GM12878 (cell line): ENCODE measurements around the gene TOMM20. TPM values are rescaled to one million over a fixed set of nuclear protein-coding genes. Genes with fewer than 3 reads are reported as not detected.

Experiments used
- ATAC-seq: fragments of 200-7000 bp; cut with Tn5 transposase; 3 replicates; pipeline ENCODE4 v1.9.1; 2020; ENCODE audit warnings: mild to moderate bottlenecking, moderate library complexity
- BruUV-seq: library from RNA; stranded (reverse); fragments of 400-500 nt; replicated peaks from 2 replicates; lab custom pipeline; 2021; lab: Mats Ljungman, UMichigan
- CTCF ChIA-PET: fragments of 300-600 bp; sonication (Branson Sonifier 250); formaldehyde crosslinking; extraction: SDS; loops from one replicate; lab custom pipeline; 2021; ENCODE audit warnings: inconsistent platforms; lab: Yijun Ruan, JAX
- POLR2A ChIA-PET: fragments of 350-600 bp; formaldehyde crosslinking; extraction: SDS; loops from one replicate; lab custom pipeline; 2021; ENCODE audit warnings: inconsistent platforms; lab: Charles Lee
- RAD21 ChIA-PET: fragments of 300-600 bp; sonication (Branson Sonifier 250); formaldehyde crosslinking; loops from one replicate; lab custom pipeline; 2023; ENCODE audit warnings: antibody characterized with exemption; ENCODE audit not compliant: unreplicated experiment; lab: Charles Lee
- SMC1A ChIA-PET: fragments of 300-600 bp; sonication (Branson Sonifier 250); formaldehyde crosslinking; loops from one replicate; lab custom pipeline; 2023; ENCODE audit not compliant: unreplicated experiment, uncharacterized antibody; lab: Charles Lee
- DNase-seq: peaks from one replicate; pipeline ENCODE4 v3.0.0-alpha.2; 2011; ENCODE audit warnings: low read depth, low spot score
- FAIRE-seq: peaks from 3 replicates; lab custom pipeline; 2011; peaks lifted over from hg19 to GRCh38; lab: Jason Lieb, UNC
- H2AFZ ChIP-seq: 2 replicates; pipeline ENCODE4 v1.6.0; 2011; ENCODE audit warnings: low read depth, low read length, control low read depth; ENCODE audit not compliant: control insufficient read depth
- H3K27ac ChIP-seq: 2 replicates; pipeline ENCODE4 v1.5.1; 2011; ENCODE audit warnings: control low read depth; ENCODE audit not compliant: control insufficient read depth, insufficient read depth
- H3K27me3 ChIP-seq, 2 experiments: replicated peaks in 1 of 2; 2 replicates each; pipeline versions ENCODE4 v1.6.0 to v1.6.1; 2011; ENCODE audit warnings: low read length in 1 of 2; ENCODE audit not compliant: control insufficient read depth in 2 of 2, insufficient read depth in 2 of 2
- H3K36me3 ChIP-seq, 2 experiments: 2 replicates each; pipeline ENCODE4 v1.5.1; 2011; ENCODE audit warnings: low read length in 1 of 2; ENCODE audit not compliant: control insufficient read depth in 2 of 2, insufficient read depth in 2 of 2
- H3K4me1 ChIP-seq: 2 replicates; pipeline ENCODE4 v1.6.1; 2011; ENCODE audit warnings: mild to moderate bottlenecking, low read length, moderate library complexity, mixed read lengths; ENCODE audit not compliant: control insufficient read depth, insufficient read depth
- H3K4me2 ChIP-seq: 2 replicates; pipeline ENCODE4 v1.6.0; 2011; ENCODE audit warnings: control low read depth; ENCODE audit not compliant: control insufficient read depth, insufficient read depth
- H3K4me3 ChIP-seq: fragments of 200-600 bp; sonication (generic); 2 replicates; pipeline ENCODE4 v1.5.1; 2016
- H3K79me2 ChIP-seq: 2 replicates; pipeline ENCODE4 v1.6.0; 2011; ENCODE audit warnings: low read length; ENCODE audit not compliant: control insufficient read depth, insufficient read depth
- H3K9ac ChIP-seq: 2 replicates; pipeline ENCODE4 v1.8.0; 2011; ENCODE audit warnings: low read length, control low read depth, mixed read lengths; ENCODE audit not compliant: control insufficient read depth, insufficient read depth
- H3K9me3 ChIP-seq: replicated peaks from 3 replicates; pipeline ENCODE4 v1.5.1; 2011; ENCODE audit warnings: mild to moderate bottlenecking, low read length; ENCODE audit not compliant: control insufficient read depth, insufficient read depth
- H4K20me1 ChIP-seq: 2 replicates; pipeline ENCODE4 v1.6.0; 2011; ENCODE audit not compliant: control insufficient read depth, insufficient read depth
- BCL11A ChIP-seq: IDR thresholded peaks from 2 replicates; pipeline ENCODE4 v1.6.1; 2011; ENCODE audit warnings: low read depth, low read length
- BHLHE40 ChIP-seq, 2 experiments: fragments of 450-650 bp in 1 of 2; IDR thresholded peaks; 2 replicates each; pipeline ENCODE4 v1.6.1; 2011 to 2017; ENCODE audit warnings: low read depth in 2 of 2, borderline replicate concordance in 1 of 2, improper control_type of control experiment in 1 of 2, low read length in 1 of 2, mild to moderate bottlenecking in 1 of 2
- BRCA1 ChIP-seq: IDR thresholded peaks from 2 replicates; pipeline ENCODE4 v1.6.1; 2011; ENCODE audit warnings: low read depth, low read length, improper control_type of control experiment
- CBX3 ChIP-seq: fragments of 200-600 bp; sonication (generic); IDR thresholded peaks from 2 replicates; pipeline ENCODE4 v1.6.1; 2016; ENCODE audit warnings: low read depth, borderline replicate concordance
- ESRRA ChIP-seq: IDR thresholded peaks from 2 replicates; pipeline ENCODE4 v1.6.1; 2012; ENCODE audit warnings: mild to moderate bottlenecking, low read length, improper control_type of control experiment
- GATAD2B ChIP-seq: fragments of 450-650 bp; conservative IDR thresholded peaks from 2 replicates; pipeline ENCODE4 v1.6.1; 2017; ENCODE audit warnings: low read depth, mild to moderate bottlenecking, moderate library complexity
- NFIC ChIP-seq: IDR thresholded peaks from 2 replicates; pipeline ENCODE4 v1.6.1; 2012; ENCODE audit warnings: low read depth, mild to moderate bottlenecking, inconsistent platforms, low read length, moderate library complexity
- NR2C1 ChIP-seq: fragments of 450-650 bp; IDR thresholded peaks from 2 replicates; pipeline ENCODE4 v1.6.1; 2017; ENCODE audit warnings: antibody characterized with exemption, mild to moderate bottlenecking, moderate library complexity
- POLR2A ChIP-seq: IDR thresholded peaks from 2 replicates; pipeline ENCODE4 v1.6.1; 2011; ENCODE audit warnings: low read depth, mild to moderate bottlenecking, low read length
- RBBP5 ChIP-seq: fragments of 200-600 bp; sonication (generic); conservative IDR thresholded peaks from 2 replicates; pipeline ENCODE4 v1.6.1; 2016
- SIX5 ChIP-seq: IDR thresholded peaks from 2 replicates; pipeline ENCODE4 v1.6.1; 2011; ENCODE audit warnings: mild to moderate bottlenecking, low read depth, low read length, moderate library complexity; ENCODE audit not compliant: severe bottlenecking
- SMAD5 ChIP-seq: IDR thresholded peaks from 2 replicates; pipeline ENCODE4 v1.6.1; 2016; ENCODE audit warnings: antibody characterized with exemption, low read depth
- SRF ChIP-seq, 2 experiments: IDR thresholded peaks; 2 replicates each; pipeline ENCODE4 v1.6.1; 2011; ENCODE audit warnings: low read depth in 2 of 2, low read length in 2 of 2, mild to moderate bottlenecking in 1 of 2, moderate library complexity in 1 of 2
- YY1 ChIP-seq: IDR thresholded peaks from 2 replicates; pipeline ENCODE4 v1.6.1; 2011; ENCODE audit warnings: low read depth, mild to moderate bottlenecking, low read length
- ZNF622 ChIP-seq: fragments of 450-650 bp; IDR thresholded peaks from 2 replicates; pipeline ENCODE4 v1.6.1; 2017; ENCODE audit warnings: mild to moderate bottlenecking, inconsistent platforms
- WGBS: methylation state at CpG from one replicate; pipeline ENCODE4 v1.1.6; 2016; ENCODE audit warnings: low lambda C conversion rate; ENCODE audit not compliant: insufficient replicate concordance, insufficient coverage; ENCODE audit errors: missing lambda C conversion rate; 5-methylcytosine and 5-hydroxymethylcytosine counted together
- in situ Hi-C: fragments of 300-500 bp; cut with MboI; formaldehyde crosslinking; loops from 9 replicates; pipeline ENCODE4 v1.14.3; 2018; ENCODE audit warnings: mixed read lengths
- intact Hi-C: fragments of 100-400 bp; cut with micrococcal nuclease; formaldehyde crosslinking; loops from one replicate; pipeline ENCODE4 v1.14.2; 2022; ENCODE audit not compliant: unreplicated experiment
- polyA plus RNA-seq, 11 experiments: library from polyadenylated mRNA; depleted of rRNA in 4 of 11; unstranded in 6 of 11; stranded (reverse) in 5 of 11; fragments of >200 nt; fragmentation: Nextera tagmentation in 4 of 11; fragmentation: Illumina TruSeq in 1 of 11; extraction: Ambion mirVana in 4 of 11; extraction: Trizol in 1 of 11; gene quantifications; 1 replicate in 1 of 11; 2 replicates in 10 of 11; pipeline versions ENCODE4 v1.2.1 to v1.2.3, GENCODE V29; 2011 to 2016; ENCODE audit warnings: inconsistent platforms in 2 of 11, missing spikeins in 2 of 11, low read depth in 1 of 11
- total RNA-seq, 4 experiments: library from RNA; depleted of rRNA in 3 of 4; stranded (reverse); fragments of >200 nt in 3 of 4; fragmentation: Illumina TruSeq in 1 of 4; extraction: Trizol in 1 of 4; gene quantifications; 2 replicates each; pipeline versions ENCODE4 v1.2.1 to v1.2.3, GENCODE V29; 2013 to 2021
- TF ChIP-seq, protein P1 (sequence below): fragments of 450-650 bp; conservative IDR thresholded peaks from 2 replicates; pipeline ENCODE4 v1.6.1; 2017; ENCODE audit warnings: mild to moderate bottlenecking, moderate library complexity
- TF ChIP-seq, protein P2 (sequence below): IDR thresholded peaks from 2 replicates; pipeline ENCODE4 v1.6.1; 2012; ENCODE audit warnings: low read length, inconsistent platforms
- TF ChIP-seq, protein P3 (sequence below): IDR thresholded peaks from 2 replicates; pipeline ENCODE4 v1.6.1; 2011; ENCODE audit warnings: mild to moderate bottlenecking, low read depth, low read length, moderate library complexity; ENCODE audit not compliant: insufficient replicate concordance
- TF ChIP-seq, protein P4 (sequence below): fragments of 450-650 bp; IDR thresholded peaks from 2 replicates; pipeline ENCODE4 v1.6.1; 2017; ENCODE audit warnings: mild to moderate bottlenecking

TOMM20 gene
- total and polyA plus RNA-seq, 10 of the 15 experiments (the other 5 are each of a cell fraction or from before 2014, with no cell fraction given) = 39.8 to 138 (median 70.1) TPM

DNA sequence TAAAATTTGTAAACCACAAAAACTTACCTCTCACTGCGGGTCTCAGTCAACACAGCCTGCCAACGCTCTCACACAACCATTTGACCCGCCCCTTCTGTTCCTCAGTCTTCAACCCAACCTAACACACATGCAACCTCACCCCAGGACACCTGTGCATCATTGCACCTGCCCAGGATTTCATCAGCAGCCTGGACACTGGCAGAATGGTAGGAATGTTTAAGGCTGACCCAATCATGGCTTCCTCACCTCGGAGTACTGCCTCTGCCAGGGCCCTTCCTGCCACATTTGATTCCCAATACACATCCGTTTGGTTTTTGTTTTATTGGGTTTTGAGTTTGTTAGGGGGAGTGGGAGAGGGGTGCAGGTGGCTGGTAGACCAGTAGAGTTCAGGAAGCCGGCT is 40.7 kb downstream of the TOMM20 start:
- H3K27ac ChIP-seq = no peak overlapping the region
- no TSS peak for BruUV-seq
- H3K4me1 ChIP-seq = peaks cover 8% of the 10 kb centered on the region
- FAIRE-seq = no peak
- no peaks in the 10 kb centered on the region for H3K79me2 ChIP-seq
- SMC1A ChIA-PET = interaction anchor here (0.6 to 1.8 kb wide), 4 partner anchors 329 to 593 kb away, joined by 3 to 8 read pairs (median 3); no protein-coding TSS in a partner anchor
- no peaks in the 10 kb centered on the region for H3K9me3 ChIP-seq
- 78% methylated on average over 6 of the region's 6 CpGs for WGBS
- H3K4me3 ChIP-seq = no peak overlapping the region
- no peaks in the 10 kb centered on the region for H3K36me3 ChIP-seq
- H3K9ac ChIP-seq = no peak overlapping the region
- POLR2A ChIA-PET = no interaction called here
- no peak overlapping the region for H2AFZ ChIP-seq
- no peak overlapping the region for H3K4me2 ChIP-seq
- H3K27me3 ChIP-seq = no peaks in the 10 kb centered on the region
- in situ Hi-C loops = loop anchor here (10.0 to 25.0 kb wide), 2 partner anchors 353 to 976 kb away; no protein-coding TSS in a partner anchor
- ATAC-seq = no peak
- no peak for DNase-seq
- intact Hi-C loops = no loop called here
- H4K20me1 ChIP-seq = no peaks in the 10 kb centered on the region
- RAD21 ChIA-PET = no interaction called here
- CTCF ChIA-PET = interaction anchor here (0.9 to 1.2 kb wide), 2 partner anchors 17 to 562 kb away, joined by 3 read pairs; no protein-coding TSS in a partner anchor
- TF ChIP-seq, protein P1, sequence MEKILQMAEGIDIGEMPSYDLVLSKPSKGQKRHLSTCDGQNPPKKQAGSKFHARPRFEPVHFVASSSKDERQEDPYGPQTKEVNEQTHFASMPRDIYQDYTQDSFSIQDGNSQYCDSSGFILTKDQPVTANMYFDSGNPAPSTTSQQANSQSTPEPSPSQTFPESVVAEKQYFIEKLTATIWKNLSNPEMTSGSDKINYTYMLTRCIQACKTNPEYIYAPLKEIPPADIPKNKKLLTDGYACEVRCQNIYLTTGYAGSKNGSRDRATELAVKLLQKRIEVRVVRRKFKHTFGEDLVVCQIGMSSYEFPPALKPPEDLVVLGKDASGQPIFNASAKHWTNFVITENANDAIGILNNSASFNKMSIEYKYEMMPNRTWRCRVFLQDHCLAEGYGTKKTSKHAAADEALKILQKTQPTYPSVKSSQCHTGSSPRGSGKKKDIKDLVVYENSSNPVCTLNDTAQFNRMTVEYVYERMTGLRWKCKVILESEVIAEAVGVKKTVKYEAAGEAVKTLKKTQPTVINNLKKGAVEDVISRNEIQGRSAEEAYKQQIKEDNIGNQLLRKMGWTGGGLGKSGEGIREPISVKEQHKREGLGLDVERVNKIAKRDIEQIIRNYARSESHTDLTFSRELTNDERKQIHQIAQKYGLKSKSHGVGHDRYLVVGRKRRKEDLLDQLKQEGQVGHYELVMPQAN = no peak
- no peak for TF ChIP-seq SMAD5
- no peak for TF ChIP-seq BHLHE40 (IDR thresholded peaks at IDR 0.05; ENCODE audit: borderline replicate concordance in 1 of 2, low read depth in 2 of 2, low read length in 1 of 2)
- no peak for TF ChIP-seq RBBP5
- TF ChIP-seq SRF (IDR thresholded peaks at IDR 0.05; ENCODE audit: low read depth in 2 of 2, low read length in 2 of 2) = no peak
- no peak for TF ChIP-seq SIX5
- TF ChIP-seq, protein P2, sequence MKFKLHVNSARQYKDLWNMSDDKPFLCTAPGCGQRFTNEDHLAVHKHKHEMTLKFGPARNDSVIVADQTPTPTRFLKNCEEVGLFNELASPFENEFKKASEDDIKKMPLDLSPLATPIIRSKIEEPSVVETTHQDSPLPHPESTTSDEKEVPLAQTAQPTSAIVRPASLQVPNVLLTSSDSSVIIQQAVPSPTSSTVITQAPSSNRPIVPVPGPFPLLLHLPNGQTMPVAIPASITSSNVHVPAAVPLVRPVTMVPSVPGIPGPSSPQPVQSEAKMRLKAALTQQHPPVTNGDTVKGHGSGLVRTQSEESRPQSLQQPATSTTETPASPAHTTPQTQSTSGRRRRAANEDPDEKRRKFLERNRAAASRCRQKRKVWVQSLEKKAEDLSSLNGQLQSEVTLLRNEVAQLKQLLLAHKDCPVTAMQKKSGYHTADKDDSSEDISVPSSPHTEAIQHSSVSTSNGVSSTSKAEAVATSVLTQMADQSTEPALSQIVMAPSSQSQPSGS = no peak
- TF ChIP-seq GATAD2B = no peak
- TF ChIP-seq, protein P3, sequence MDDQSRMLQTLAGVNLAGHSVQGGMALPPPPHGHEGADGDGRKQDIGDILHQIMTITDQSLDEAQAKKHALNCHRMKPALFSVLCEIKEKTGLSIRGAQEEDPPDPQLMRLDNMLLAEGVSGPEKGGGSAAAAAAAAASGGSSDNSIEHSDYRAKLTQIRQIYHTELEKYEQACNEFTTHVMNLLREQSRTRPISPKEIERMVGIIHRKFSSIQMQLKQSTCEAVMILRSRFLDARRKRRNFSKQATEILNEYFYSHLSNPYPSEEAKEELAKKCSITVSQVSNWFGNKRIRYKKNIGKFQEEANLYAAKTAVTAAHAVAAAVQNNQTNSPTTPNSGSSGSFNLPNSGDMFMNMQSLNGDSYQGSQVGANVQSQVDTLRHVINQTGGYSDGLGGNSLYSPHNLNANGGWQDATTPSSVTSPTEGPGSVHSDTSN = no peak
- no peak for TF ChIP-seq NFIC
- no peak for TF ChIP-seq YY1
- TF ChIP-seq ZNF622 = no peak
- TF ChIP-seq BCL11A = no peak
- no peak for TF ChIP-seq CBX3
- TF ChIP-seq NR2C1 = no peak
- no peak for TF ChIP-seq POLR2A
- no peak for TF ChIP-seq ESRRA
- TF ChIP-seq, protein P4, sequence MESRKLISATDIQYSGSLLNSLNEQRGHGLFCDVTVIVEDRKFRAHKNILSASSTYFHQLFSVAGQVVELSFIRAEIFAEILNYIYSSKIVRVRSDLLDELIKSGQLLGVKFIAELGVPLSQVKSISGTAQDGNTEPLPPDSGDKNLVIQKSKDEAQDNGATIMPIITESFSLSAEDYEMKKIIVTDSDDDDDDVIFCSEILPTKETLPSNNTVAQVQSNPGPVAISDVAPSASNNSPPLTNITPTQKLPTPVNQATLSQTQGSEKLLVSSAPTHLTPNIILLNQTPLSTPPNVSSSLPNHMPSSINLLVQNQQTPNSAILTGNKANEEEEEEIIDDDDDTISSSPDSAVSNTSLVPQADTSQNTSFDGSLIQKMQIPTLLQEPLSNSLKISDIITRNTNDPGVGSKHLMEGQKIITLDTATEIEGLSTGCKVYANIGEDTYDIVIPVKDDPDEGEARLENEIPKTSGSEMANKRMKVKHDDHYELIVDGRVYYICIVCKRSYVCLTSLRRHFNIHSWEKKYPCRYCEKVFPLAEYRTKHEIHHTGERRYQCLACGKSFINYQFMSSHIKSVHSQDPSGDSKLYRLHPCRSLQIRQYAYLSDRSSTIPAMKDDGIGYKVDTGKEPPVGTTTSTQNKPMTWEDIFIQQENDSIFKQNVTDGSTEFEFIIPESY = no peak
- TF ChIP-seq BRCA1 = no peak
